GM12878 (cell line): ENCODE measurements around the gene FHOD3.

ENCODE experiments used
- CHD4 ChIP-seq: fragments of 200-600 bp; sonication (generic); IDR thresholded peaks from 2 replicates; pipeline ENCODE4 v1.6.1; 2016; ENCODE audit warnings: mild to moderate bottlenecking
- CTCF ChIP-seq, 3 experiments: IDR thresholded peaks in 2 of 3; conservative IDR thresholded peaks in 1 of 3; 2 replicates each; pipeline ENCODE4 v1.5.1; 2011; ENCODE audit warnings: low read depth in 3 of 3, low read length in 3 of 3, mild to moderate bottlenecking in 3 of 3, control low read depth in 2 of 3, moderate library complexity in 2 of 3, inconsistent platforms in 1 of 3, mixed read lengths in 1 of 3; ENCODE audit not compliant: control insufficient read depth in 2 of 3, insufficient read depth in 1 of 3; ENCODE audit errors: extremely low read depth in 1 of 3
- JUNB ChIP-seq: IDR thresholded peaks from 2 replicates; pipeline ENCODE4 v1.6.1; 2016; ENCODE audit warnings: antibody characterized with exemption, mild to moderate bottlenecking
- JUND ChIP-seq: IDR thresholded peaks from 2 replicates; pipeline ENCODE4 v1.6.1; 2012; ENCODE audit warnings: low read depth, mild to moderate bottlenecking, low read length, improper control_type of control experiment, moderate library complexity
- ZNF217 ChIP-seq: fragments of 450-650 bp; IDR thresholded peaks from 2 replicates; pipeline ENCODE4 v1.6.1; 2017; ENCODE audit warnings: antibody characterized with exemption, mild to moderate bottlenecking

- TF ChIP-seq JUND (no peak), CTCF (IDR thresholded peaks at IDR 0.05 in 2 of 3, conservative IDR thresholded peaks at IDR 0.05 in 1 of 3; ENCODE audit: control insufficient read depth in 2 of 3, extremely low read depth in 1 of 3, insufficient read depth in 1 of 3, low read depth in 3 of 3, low read length in 3 of 3) (no peak), JUNB (no peak), ZNF217 (no peak), CHD4 (no peak)
These were observed 173.4 kb downstream of the FHOD3 start for GRCh38 chr18:36470896-36471295.
